WTC11 (cell line): ENCODE data around the gene ZNF554. TPM values are rescaled to one million over a fixed set of nuclear protein-coding genes. Genes with fewer than 3 reads are reported as not detected.

Experiments used
- E2F1 ChIP-seq: sonication (generic); formaldehyde crosslinking; IDR thresholded peaks from 2 replicates; pipeline ENCODE4 v1.8.0; 2022; ENCODE audit warnings: mild to moderate bottlenecking, missing genetic modification reagents
- ELF4 ChIP-seq: sonication (generic); formaldehyde crosslinking; IDR thresholded peaks from 2 replicates; pipeline ENCODE4 v1.8.1; 2022; ENCODE audit warnings: low read depth, mild to moderate bottlenecking, moderate library complexity, missing genetic modification reagents
- HMGA2 ChIP-seq: fragments of 250-450 bp; sonication (Bioruptor Pico); IDR thresholded peaks from 2 replicates; pipeline ENCODE4 v1.4.0; 2021; ENCODE audit warnings: mild to moderate bottlenecking, moderate library complexity
- JUN ChIP-seq: sonication (generic); formaldehyde crosslinking; IDR thresholded peaks from 2 replicates; pipeline ENCODE4 v1.8.0; 2023; ENCODE audit warnings: mild to moderate bottlenecking, missing genetic modification reagents
- KAT7 ChIP-seq: sonication (generic); formaldehyde crosslinking; IDR thresholded peaks from 2 replicates; pipeline ENCODE4 v1.8.1; 2023; ENCODE audit warnings: missing genetic modification reagents, mild to moderate bottlenecking, borderline replicate concordance
- NR3C1 ChIP-seq: sonication (generic); formaldehyde crosslinking; conservative IDR thresholded peaks from 2 replicates; pipeline ENCODE4 v1.8.1; 2023; ENCODE audit warnings: low read depth, mild to moderate bottlenecking, missing genetic modification reagents
- SOX15 ChIP-seq: fragments of 250-450 bp; sonication (Bioruptor Pico); IDR thresholded peaks from 2 replicates; pipeline ENCODE4 v1.9.0; 2021; ENCODE audit warnings: mild to moderate bottlenecking
- TEAD1 ChIP-seq: sonication (generic); formaldehyde crosslinking; IDR thresholded peaks from 2 replicates; pipeline ENCODE4 v1.8.0; 2022; ENCODE audit warnings: mild to moderate bottlenecking, missing genetic modification reagents
- TEAD4 ChIP-seq: sonication (generic); formaldehyde crosslinking; IDR thresholded peaks from 2 replicates; pipeline ENCODE4 v1.8.0; 2022; ENCODE audit warnings: mild to moderate bottlenecking, missing genetic modification reagents
- ZNF423 ChIP-seq: fragments of 250-450 bp; sonication (Bioruptor Pico); IDR thresholded peaks from 2 replicates; pipeline ENCODE4 v2.1.2; 2022; ENCODE audit warnings: mild to moderate bottlenecking, moderate library complexity
- ZNF532 ChIP-seq: fragments of 250-450 bp; sonication (Bioruptor Pico); IDR thresholded peaks from 2 replicates; pipeline ENCODE4 v1.9.0; 2021; ENCODE audit warnings: mild to moderate bottlenecking, borderline replicate concordance
- ZSCAN18 ChIP-seq: fragments of 250-450 bp; sonication (Bioruptor Pico); IDR thresholded peaks from 2 replicates; pipeline ENCODE4 v2.1.2; 2022; ENCODE audit warnings: mild to moderate bottlenecking, moderate library complexity
- total RNA-seq: library from RNA; stranded (reverse); gene quantifications from 3 replicates; pipeline ENCODE4 v1.2.3, GENCODE V29; 2021
- TF ChIP-seq, protein P1 (sequence below): sonication (generic); formaldehyde crosslinking; IDR thresholded peaks from 2 replicates; pipeline ENCODE4 v1.8.0; 2023; ENCODE audit warnings: missing genetic modification reagents, mild to moderate bottlenecking, borderline replicate concordance
- TF ChIP-seq, protein P2 (sequence below): sonication (generic); formaldehyde crosslinking; conservative IDR thresholded peaks from 2 replicates; pipeline ENCODE4 v1.8.1; 2023; ENCODE audit warnings: mild to moderate bottlenecking, low read depth, missing genetic modification reagents, moderate library complexity
- TF ChIP-seq, protein P3 (sequence below): sonication (generic); formaldehyde crosslinking; IDR thresholded peaks from 2 replicates; pipeline ENCODE4 v1.8.1; 2023; ENCODE audit warnings: mild to moderate bottlenecking, missing genetic modification reagents, borderline replicate concordance
- TF ChIP-seq, protein P4 (sequence below): fragments of 250-450 bp; sonication (Bioruptor Pico); conservative IDR thresholded peaks from 2 replicates; pipeline ENCODE4 v1.9.0; 2021; ENCODE audit warnings: mild to moderate bottlenecking
- TF ChIP-seq, protein P5 (sequence below): sonication (generic); formaldehyde crosslinking; IDR thresholded peaks from 2 replicates; pipeline ENCODE4 v1.8.0; 2022; ENCODE audit warnings: mild to moderate bottlenecking, missing genetic modification reagents

ZNF554 gene
- total RNA-seq, 1 experiment from 2014 or later, result 5.7 TPM

DNA sequence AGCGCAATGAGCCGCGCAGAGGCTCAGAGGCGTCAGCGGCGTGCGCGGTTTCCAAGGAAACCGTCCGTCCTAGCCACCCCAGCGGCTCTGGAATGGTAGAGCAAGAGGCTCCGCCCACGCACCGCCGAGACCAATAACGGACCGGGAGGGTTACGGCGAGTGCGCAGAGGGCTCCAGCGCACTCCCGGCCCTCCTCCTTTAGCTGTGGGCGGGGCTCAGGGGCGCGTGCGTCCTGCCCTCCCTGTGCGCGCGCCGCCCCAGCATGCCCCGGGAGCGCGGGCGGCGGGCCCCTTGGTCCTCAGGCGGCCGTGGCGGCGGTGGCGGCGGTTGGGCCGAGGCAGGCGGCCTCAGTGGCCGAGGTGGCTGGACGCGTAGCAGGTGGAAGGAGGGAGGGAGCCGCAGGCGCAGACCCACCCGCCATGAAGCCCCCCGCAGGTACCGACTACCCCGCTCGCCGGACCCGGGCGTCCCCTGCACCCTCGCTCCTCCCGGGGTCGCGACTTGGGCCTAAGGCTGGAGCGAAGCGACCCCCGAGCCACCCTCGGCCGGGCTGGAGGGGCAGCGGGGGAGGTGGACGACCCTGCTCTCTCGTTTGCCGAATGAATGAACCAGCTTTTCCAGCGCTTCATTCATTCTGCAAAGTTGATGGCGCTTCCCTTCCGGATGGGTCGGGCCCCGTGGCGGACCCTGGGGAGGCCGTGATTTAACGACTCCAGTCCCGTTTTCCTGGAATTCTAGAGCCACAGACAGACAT lies 34.2 kb upstream of the ZNF554 start, which contains the start of gene THOP1 (continued):
- TF ChIP-seq, protein P1, sequence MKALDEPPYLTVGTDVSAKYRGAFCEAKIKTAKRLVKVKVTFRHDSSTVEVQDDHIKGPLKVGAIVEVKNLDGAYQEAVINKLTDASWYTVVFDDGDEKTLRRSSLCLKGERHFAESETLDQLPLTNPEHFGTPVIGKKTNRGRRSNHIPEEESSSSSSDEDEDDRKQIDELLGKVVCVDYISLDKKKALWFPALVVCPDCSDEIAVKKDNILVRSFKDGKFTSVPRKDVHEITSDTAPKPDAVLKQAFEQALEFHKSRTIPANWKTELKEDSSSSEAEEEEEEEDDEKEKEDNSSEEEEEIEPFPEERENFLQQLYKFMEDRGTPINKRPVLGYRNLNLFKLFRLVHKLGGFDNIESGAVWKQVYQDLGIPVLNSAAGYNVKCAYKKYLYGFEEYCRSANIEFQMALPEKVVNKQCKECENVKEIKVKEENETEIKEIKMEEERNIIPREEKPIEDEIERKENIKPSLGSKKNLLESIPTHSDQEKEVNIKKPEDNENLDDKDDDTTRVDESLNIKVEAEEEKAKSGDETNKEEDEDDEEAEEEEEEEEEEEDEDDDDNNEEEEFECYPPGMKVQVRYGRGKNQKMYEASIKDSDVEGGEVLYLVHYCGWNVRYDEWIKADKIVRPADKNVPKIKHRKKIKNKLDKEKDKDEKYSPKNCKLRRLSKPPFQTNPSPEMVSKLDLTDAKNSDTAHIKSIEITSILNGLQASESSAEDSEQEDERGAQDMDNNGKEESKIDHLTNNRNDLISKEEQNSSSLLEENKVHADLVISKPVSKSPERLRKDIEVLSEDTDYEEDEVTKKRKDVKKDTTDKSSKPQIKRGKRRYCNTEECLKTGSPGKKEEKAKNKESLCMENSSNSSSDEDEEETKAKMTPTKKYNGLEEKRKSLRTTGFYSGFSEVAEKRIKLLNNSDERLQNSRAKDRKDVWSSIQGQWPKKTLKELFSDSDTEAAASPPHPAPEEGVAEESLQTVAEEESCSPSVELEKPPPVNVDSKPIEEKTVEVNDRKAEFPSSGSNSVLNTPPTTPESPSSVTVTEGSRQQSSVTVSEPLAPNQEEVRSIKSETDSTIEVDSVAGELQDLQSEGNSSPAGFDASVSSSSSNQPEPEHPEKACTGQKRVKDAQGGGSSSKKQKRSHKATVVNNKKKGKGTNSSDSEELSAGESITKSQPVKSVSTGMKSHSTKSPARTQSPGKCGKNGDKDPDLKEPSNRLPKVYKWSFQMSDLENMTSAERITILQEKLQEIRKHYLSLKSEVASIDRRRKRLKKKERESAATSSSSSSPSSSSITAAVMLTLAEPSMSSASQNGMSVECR (CRISPR knock-in tag), result peak; percentile 72; the same call in 1 of the 2 replicates
- TF ChIP-seq TEAD1 (no peak), E2F1 (CRISPR knock-in tag) (no peak), ZNF423 (CRISPR knock-in tag) (no peak), HMGA2 (CRISPR knock-in tag) (no peak), KAT7 (peak; percentile 98; the same call in 1 of the 2 replicates), NR3C1 (no peak), JUN (CRISPR knock-in tag) (peak; percentile 70), ZSCAN18 (CRISPR knock-in tag) (no peak), SOX15 (CRISPR knock-in tag) (no peak), TEAD4 (CRISPR knock-in tag) (peak; percentile 14; the same call in 1 of the 2 replicates), ELF4 (no peak), ZNF532 (CRISPR knock-in tag) (no peak)
- TF ChIP-seq, protein P2, sequence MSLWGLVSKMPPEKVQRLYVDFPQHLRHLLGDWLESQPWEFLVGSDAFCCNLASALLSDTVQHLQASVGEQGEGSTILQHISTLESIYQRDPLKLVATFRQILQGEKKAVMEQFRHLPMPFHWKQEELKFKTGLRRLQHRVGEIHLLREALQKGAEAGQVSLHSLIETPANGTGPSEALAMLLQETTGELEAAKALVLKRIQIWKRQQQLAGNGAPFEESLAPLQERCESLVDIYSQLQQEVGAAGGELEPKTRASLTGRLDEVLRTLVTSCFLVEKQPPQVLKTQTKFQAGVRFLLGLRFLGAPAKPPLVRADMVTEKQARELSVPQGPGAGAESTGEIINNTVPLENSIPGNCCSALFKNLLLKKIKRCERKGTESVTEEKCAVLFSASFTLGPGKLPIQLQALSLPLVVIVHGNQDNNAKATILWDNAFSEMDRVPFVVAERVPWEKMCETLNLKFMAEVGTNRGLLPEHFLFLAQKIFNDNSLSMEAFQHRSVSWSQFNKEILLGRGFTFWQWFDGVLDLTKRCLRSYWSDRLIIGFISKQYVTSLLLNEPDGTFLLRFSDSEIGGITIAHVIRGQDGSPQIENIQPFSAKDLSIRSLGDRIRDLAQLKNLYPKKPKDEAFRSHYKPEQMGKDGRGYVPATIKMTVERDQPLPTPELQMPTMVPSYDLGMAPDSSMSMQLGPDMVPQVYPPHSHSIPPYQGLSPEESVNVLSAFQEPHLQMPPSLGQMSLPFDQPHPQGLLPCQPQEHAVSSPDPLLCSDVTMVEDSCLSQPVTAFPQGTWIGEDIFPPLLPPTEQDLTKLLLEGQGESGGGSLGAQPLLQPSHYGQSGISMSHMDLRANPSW, result no peak
- TF ChIP-seq, protein P3, sequence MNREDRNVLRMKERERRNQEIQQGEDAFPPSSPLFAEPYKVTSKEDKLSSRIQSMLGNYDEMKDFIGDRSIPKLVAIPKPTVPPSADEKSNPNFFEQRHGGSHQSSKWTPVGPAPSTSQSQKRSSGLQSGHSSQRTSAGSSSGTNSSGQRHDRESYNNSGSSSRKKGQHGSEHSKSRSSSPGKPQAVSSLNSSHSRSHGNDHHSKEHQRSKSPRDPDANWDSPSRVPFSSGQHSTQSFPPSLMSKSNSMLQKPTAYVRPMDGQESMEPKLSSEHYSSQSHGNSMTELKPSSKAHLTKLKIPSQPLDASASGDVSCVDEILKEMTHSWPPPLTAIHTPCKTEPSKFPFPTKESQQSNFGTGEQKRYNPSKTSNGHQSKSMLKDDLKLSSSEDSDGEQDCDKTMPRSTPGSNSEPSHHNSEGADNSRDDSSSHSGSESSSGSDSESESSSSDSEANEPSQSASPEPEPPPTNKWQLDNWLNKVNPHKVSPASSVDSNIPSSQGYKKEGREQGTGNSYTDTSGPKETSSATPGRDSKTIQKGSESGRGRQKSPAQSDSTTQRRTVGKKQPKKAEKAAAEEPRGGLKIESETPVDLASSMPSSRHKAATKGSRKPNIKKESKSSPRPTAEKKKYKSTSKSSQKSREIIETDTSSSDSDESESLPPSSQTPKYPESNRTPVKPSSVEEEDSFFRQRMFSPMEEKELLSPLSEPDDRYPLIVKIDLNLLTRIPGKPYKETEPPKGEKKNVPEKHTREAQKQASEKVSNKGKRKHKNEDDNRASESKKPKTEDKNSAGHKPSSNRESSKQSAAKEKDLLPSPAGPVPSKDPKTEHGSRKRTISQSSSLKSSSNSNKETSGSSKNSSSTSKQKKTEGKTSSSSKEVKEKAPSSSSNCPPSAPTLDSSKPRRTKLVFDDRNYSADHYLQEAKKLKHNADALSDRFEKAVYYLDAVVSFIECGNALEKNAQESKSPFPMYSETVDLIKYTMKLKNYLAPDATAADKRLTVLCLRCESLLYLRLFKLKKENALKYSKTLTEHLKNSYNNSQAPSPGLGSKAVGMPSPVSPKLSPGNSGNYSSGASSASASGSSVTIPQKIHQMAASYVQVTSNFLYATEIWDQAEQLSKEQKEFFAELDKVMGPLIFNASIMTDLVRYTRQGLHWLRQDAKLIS (CRISPR knock-in tag), result no peak
- TF ChIP-seq, protein P4, sequence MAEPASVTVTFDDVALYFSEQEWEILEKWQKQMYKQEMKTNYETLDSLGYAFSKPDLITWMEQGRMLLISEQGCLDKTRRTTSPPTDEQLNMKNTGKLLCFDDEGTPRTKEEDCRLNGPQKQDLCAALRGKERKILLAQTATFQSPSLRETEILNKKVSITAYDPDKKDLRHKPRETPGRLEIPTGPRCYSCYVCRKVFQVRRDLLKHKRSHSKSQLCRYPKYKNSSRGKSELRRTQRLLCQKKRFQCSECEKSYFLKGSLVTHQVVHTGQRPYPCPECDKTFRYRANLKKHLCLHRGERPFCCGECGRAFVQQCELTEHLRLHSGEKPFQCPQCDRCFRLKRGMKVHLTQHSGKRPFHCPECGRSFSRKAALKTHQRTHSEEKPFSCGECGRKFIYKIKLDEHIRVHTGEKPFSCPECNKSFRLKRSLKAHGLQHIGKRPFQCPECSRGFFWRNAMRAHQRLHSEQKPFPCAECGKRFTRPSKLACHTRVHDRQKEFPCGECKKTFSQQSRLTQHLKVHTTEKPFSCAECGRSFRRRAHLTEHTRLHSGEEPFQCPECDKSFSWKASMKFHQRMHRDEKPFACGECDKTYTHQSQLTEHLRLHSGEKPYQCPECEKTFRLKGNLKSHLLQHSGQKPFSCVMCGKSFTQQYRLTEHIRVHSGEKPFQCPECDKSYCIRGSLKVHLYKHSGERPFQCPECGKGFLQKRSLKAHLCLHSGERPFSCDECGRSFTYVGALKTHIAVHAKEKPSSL (CRISPR knock-in tag), result no peak
- TF ChIP-seq, protein P5, sequence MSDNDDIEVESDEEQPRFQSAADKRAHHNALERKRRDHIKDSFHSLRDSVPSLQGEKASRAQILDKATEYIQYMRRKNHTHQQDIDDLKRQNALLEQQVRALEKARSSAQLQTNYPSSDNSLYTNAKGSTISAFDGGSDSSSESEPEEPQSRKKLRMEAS, result no peak
